ENCODE results near the gene LPCAT2. TPM values are rescaled to one million over a fixed set of nuclear protein-coding genes. Genes with fewer than 3 reads are reported as not detected.

The LPCAT2 gene
- total RNA-seq, 1 donor: 23.5 TPM

GRCh38 chr16:55469821-55470532 is 38.9 kb upstream of the LPCAT2 start:
- TF ChIP-seq CTCF (IDR thresholded peaks at IDR 0.05; ENCODE audit: extremely low read depth, low read depth, low read length): no peak
- H3K27me3 ChIP-seq (ENCODE audit: insufficient read depth, low read length): no peaks in the 10 kb centered on the region
- H3K4me1 ChIP-seq (ENCODE audit: insufficient read depth, low read length): peaks cover 38% of the 10 kb centered on the region
- no peak overlapping the region for H3K4me3 ChIP-seq (ENCODE audit: insufficient read depth, low read length)
- no peaks in the 10 kb centered on the region for H4K20me1 ChIP-seq (ENCODE audit: insufficient read depth, low read length)
- peak overlapping the region; percentile 31 for H2AFZ ChIP-seq (ENCODE audit: low read length)
- DNase-seq (ENCODE audit: insufficient read length, low spot score, missing footprints): no peak
- no peak overlapping the region for H3K4me2 ChIP-seq (ENCODE audit: insufficient read depth, low read length)
- no peaks in the 10 kb centered on the region for H3K9me3 ChIP-seq (ENCODE audit: low read depth, low read length)
- no peaks in the 10 kb centered on the region for H3K79me2 ChIP-seq (ENCODE audit: insufficient read depth, low read length)
- no peaks in the 10 kb centered on the region for H3K36me3 ChIP-seq (ENCODE audit: insufficient read depth, low read length)
- peak overlapping the region; percentile 90 for H3K27ac ChIP-seq (ENCODE audit: low read depth, low read length)

GRCh38 chr16:55470533-55471371 is 38.1 kb upstream of the LPCAT2 start:
- no peak for TF ChIP-seq CTCF (IDR thresholded peaks at IDR 0.05; ENCODE audit: extremely low read depth, low read depth, low read length)
- no peak for DNase-seq (ENCODE audit: insufficient read length, low spot score, missing footprints)
- H2AFZ ChIP-seq (ENCODE audit: low read length): peak overlapping the region; percentile 31

GRCh38 chr16:55471448-55472097 is 37.3 kb upstream of the LPCAT2 start:
- Histone ChIP-seq H3K4me1 (ENCODE audit: insufficient read depth, low read length) (peaks cover 46% of the 10 kb centered on the region), H3K4me3 (ENCODE audit: insufficient read depth, low read length) (no peak overlapping the region), H3K79me2 (ENCODE audit: insufficient read depth, low read length) (no peaks in the 10 kb centered on the region), H3K27me3 (ENCODE audit: insufficient read depth, low read length) (no peaks in the 10 kb centered on the region), H3K36me3 (ENCODE audit: insufficient read depth, low read length) (no peaks in the 10 kb centered on the region), H4K20me1 (ENCODE audit: insufficient read depth, low read length) (no peaks in the 10 kb centered on the region), H3K27ac (ENCODE audit: low read depth, low read length) (peak overlapping the region; percentile 90), H2AFZ (ENCODE audit: low read length) (no peak overlapping the region), H3K4me2 (ENCODE audit: insufficient read depth, low read length) (peak overlapping the region; percentile 40), H3K9me3 (ENCODE audit: low read depth, low read length) (no peaks in the 10 kb centered on the region)
- TF ChIP-seq CTCF (IDR thresholded peaks at IDR 0.05; ENCODE audit: extremely low read depth, low read depth, low read length): no peak
- no peak for DNase-seq (ENCODE audit: insufficient read length, low spot score, missing footprints)

More at GRCh38 chr16:55470533-55471371, 38.1 kb upstream of the LPCAT2 start:
- Histone ChIP-seq H3K4me1 (ENCODE audit: insufficient read depth, low read length) (peaks cover 39% of the 10 kb centered on the region), H3K79me2 (ENCODE audit: insufficient read depth, low read length) (no peaks in the 10 kb centered on the region), H3K9me3 (ENCODE audit: low read depth, low read length) (no peaks in the 10 kb centered on the region), H3K4me2 (ENCODE audit: insufficient read depth, low read length) (peak overlapping the region; percentile 40), H3K27ac (ENCODE audit: low read depth, low read length) (peak overlapping the region; percentile 90), H4K20me1 (ENCODE audit: insufficient read depth, low read length) (no peaks in the 10 kb centered on the region), H3K4me3 (ENCODE audit: insufficient read depth, low read length) (peak overlapping the region; percentile 30), H3K27me3 (ENCODE audit: insufficient read depth, low read length) (no peaks in the 10 kb centered on the region), H3K36me3 (ENCODE audit: insufficient read depth, low read length) (no peaks in the 10 kb centered on the region)
